OCI-LY1 (cell line): ENCODE measurements around the gene USP13.

Experiments
- H2AFZ ChIP-seq: fragments of 200-600 bp; sonication (generic), shearing (Covaris generic); 2 replicates; pipeline ENCODE4 v1.6.0; 2014; ENCODE audit warnings: antibody characterized with exemption, mild to moderate bottlenecking, low read length
- H3F3A ChIP-seq: fragments of 200-600 bp; sonication (generic), shearing (Covaris generic); 2 replicates; pipeline ENCODE4 v1.6.0; 2014; ENCODE audit warnings: mild to moderate bottlenecking, antibody characterized with exemption, low read length, moderate library complexity; ENCODE audit not compliant: insufficient read depth
- H3K27ac ChIP-seq: fragments of 200-600 bp; sonication (generic); 2 replicates; pipeline ENCODE4 v1.5.1; 2014; ENCODE audit warnings: low read length, mixed run types, mild to moderate bottlenecking, low read depth; ENCODE audit not compliant: poor library complexity, severe bottlenecking
- H3K27me3 ChIP-seq: fragments of 200-600 bp; sonication (generic); 2 replicates; pipeline ENCODE4 v1.6.0; 2014; ENCODE audit warnings: antibody characterized with exemption, mild to moderate bottlenecking, low read length, moderate library complexity; ENCODE audit not compliant: insufficient read depth
- H3K36me3 ChIP-seq: fragments of 200-600 bp; sonication (generic); 2 replicates; pipeline ENCODE4 v1.6.1; 2014; ENCODE audit warnings: mild to moderate bottlenecking, antibody characterized with exemption, low read length, moderate library complexity, mixed read lengths; ENCODE audit not compliant: insufficient read depth
- H3K4me1 ChIP-seq: fragments of 200-600 bp; sonication (generic); 2 replicates; pipeline ENCODE4 v1.5.1; 2014; ENCODE audit warnings: mild to moderate bottlenecking, low read length, moderate library complexity; ENCODE audit not compliant: insufficient read depth, severe bottlenecking
- H3K4me2 ChIP-seq: fragments of 200-600 bp; sonication (generic), shearing (Covaris generic); 2 replicates; pipeline ENCODE4 v1.6.1; 2014; ENCODE audit warnings: low read length
- H3K4me3 ChIP-seq: fragments of 200-600 bp; sonication (generic); 2 replicates; pipeline ENCODE4 v1.5.1; 2014; ENCODE audit warnings: low read length, low read depth, mild to moderate bottlenecking, mixed read lengths; ENCODE audit not compliant: poor library complexity, severe bottlenecking
- H3K79me2 ChIP-seq: fragments of 200-600 bp; shearing (Covaris generic); 2 replicates; pipeline ENCODE4 v1.6.1; 2016; ENCODE audit warnings: mixed run types, low read length, mixed read lengths; ENCODE audit not compliant: insufficient read depth
- H3K9ac ChIP-seq: fragments of 200-600 bp; sonication (generic), shearing (Covaris generic); 2 replicates; pipeline ENCODE4 v1.6.1; 2014; ENCODE audit warnings: mild to moderate bottlenecking, low read length, mixed read lengths
- H3K9me2 ChIP-seq: fragments of 200-600 bp; sonication (generic), shearing (Covaris generic); 2 replicates; pipeline ENCODE4 v1.6.1; 2014; ENCODE audit warnings: low read depth, mild to moderate bottlenecking, low read length, mixed read lengths
- H3K9me3 ChIP-seq: fragments of 200-600 bp; shearing (Covaris generic); 2 replicates; pipeline ENCODE4 v1.6.1; 2014; ENCODE audit warnings: low read length, mixed read lengths
- H4K20me1 ChIP-seq: fragments of 200-600 bp; sonication (generic), shearing (Covaris generic); 2 replicates; pipeline ENCODE4 v1.6.0; 2016; ENCODE audit warnings: mild to moderate bottlenecking, low read length; ENCODE audit not compliant: insufficient read depth
- EZH2 ChIP-seq: fragments of 200-600 bp; sonication (generic), shearing (Covaris generic); IDR thresholded peaks from 2 replicates; pipeline ENCODE4 v1.8.0; 2017; ENCODE audit warnings: borderline replicate concordance, mixed run types, mild to moderate bottlenecking, antibody characterized with exemption, low read length, moderate library complexity, mixed read lengths
- TF ChIP-seq, protein P1 (sequence below): fragments of 200-600 bp; sonication (generic), shearing (Covaris generic); IDR thresholded peaks from 2 replicates; pipeline ENCODE4 v1.5.1; 2017; ENCODE audit warnings: mild to moderate bottlenecking, antibody characterized with exemption, low read length, moderate library complexity, mixed read lengths

The USP13 gene

DNA sequence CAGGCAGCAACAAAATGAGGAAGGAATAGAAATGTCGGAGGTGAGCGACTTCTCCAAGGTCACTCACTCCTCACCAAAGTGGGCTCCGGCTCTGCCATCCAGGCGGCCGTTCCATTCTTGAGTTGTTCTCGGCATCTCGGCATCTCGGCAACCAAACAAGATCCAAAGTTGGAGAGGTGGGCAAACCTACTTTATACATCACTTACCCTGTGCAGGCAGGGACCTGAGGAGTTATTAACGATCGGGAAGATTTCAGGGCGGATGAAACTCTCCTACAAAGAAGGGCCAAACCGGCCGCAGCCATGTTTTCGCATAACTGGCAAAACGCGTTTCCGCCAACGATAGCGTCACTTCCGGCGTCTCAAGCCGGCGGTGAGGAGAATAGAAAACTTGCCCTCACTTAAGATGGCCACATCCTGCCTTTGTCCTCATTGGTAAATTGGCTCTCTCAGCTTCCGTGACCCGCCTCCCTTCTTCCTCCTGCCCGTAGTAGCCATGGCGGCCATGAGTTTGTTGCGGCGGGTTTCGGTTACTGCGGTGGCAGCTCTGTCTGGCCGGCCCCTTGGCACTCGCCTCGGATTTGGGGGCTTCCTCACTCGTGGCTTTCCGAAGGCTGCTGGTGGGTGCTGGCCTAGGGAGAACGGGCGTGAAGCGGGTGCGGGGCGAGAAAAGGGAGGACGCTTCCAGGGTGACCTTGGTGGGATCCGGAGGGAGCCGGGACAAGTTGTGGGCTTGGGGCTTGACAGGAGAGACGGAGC lies 48.3 kb upstream of the USP13 start, which contains the start of the genes MRPL47 and NDUFB5:
Gene MRPL47, minus strand, starts transcription at position 318 of the 758 bp plus-strand sequence. Its CDS starts 14 bp downstream, at position 304.
Gene NDUFB5, plus strand, starts transcription at position 474 of the 758 bp plus-strand sequence. Its CDS starts 22 bp downstream, at position 496.
- H3K9me2 ChIP-seq: no peaks in the 10 kb centered on the region
- no peaks in the 10 kb centered on the region for H3K9me3 ChIP-seq
- no peaks in the 10 kb centered on the region for H4K20me1 ChIP-seq
- peak within 1 kb of the TSS; percentile 87 for H3K4me3 ChIP-seq
- H3K9ac ChIP-seq: peak within 1 kb of the TSS; percentile 73
- peaks cover 38% of the 10 kb centered on the region for H3K36me3 ChIP-seq
- H2AFZ ChIP-seq: peak within 1 kb of the TSS; percentile 29; the same call in 1 of the 2 replicates
- H3K4me2 ChIP-seq: peak within 1 kb of the TSS; percentile 78
- H3K27ac ChIP-seq: peak within 1 kb of the TSS; percentile 64
- H3F3A ChIP-seq: peaks cover 3% of the 10 kb centered on the region; the same call in 1 of the 2 replicates
- peaks cover 43% of the 10 kb centered on the region for H3K79me2 ChIP-seq
- no peak for TF ChIP-seq EZH2
- no peaks in the 10 kb centered on the region for H3K27me3 ChIP-seq
- H3K4me1 ChIP-seq: peaks cover 57% of the 10 kb centered on the region

DNA sequence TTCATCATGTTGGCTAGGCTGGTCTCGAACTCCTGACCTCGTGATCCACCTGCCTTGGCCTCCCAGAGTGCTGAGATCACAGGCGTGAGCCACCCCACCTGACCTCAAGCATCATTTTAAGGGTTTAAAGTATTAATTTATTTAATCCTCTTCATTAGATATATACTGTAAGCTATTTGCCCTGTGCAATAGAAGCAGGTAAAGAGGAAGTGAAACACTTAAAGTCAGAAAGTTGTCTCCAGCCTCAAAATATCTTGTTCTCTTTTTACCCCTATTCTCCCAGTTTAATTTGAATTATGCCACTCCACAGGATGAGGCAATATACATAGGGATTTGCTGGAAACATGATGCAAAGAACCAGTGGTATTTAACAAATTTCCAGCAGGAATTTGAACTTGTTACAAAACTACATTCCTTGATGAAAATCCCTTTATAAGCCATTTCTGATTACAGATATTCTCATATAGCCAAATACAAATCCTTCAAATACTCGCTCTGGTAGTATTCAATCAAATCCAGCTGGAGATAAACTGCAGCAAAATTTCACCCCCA lies 46.2 kb upstream of the USP13 start:
- Histone ChIP-seq H3K9me3 (no peaks in the 10 kb centered on the region), H3K4me2 (peak overlapping the region; percentile 78), H3K4me1 (peaks cover 58% of the 10 kb centered on the region), H3K27ac (peak overlapping the region; percentile 64), H3F3A (peaks cover 3% of the 10 kb centered on the region; the same call in 1 of the 2 replicates), H2AFZ (no peak overlapping the region), H3K36me3 (peaks cover 23% of the 10 kb centered on the region), H3K9ac (no peak overlapping the region), H3K27me3 (no peaks in the 10 kb centered on the region), H4K20me1 (no peaks in the 10 kb centered on the region), H3K9me2 (no peaks in the 10 kb centered on the region), H3K4me3 (no peak overlapping the region), H3K79me2 (peaks cover 56% of the 10 kb centered on the region)
- TF ChIP-seq, protein P1, sequence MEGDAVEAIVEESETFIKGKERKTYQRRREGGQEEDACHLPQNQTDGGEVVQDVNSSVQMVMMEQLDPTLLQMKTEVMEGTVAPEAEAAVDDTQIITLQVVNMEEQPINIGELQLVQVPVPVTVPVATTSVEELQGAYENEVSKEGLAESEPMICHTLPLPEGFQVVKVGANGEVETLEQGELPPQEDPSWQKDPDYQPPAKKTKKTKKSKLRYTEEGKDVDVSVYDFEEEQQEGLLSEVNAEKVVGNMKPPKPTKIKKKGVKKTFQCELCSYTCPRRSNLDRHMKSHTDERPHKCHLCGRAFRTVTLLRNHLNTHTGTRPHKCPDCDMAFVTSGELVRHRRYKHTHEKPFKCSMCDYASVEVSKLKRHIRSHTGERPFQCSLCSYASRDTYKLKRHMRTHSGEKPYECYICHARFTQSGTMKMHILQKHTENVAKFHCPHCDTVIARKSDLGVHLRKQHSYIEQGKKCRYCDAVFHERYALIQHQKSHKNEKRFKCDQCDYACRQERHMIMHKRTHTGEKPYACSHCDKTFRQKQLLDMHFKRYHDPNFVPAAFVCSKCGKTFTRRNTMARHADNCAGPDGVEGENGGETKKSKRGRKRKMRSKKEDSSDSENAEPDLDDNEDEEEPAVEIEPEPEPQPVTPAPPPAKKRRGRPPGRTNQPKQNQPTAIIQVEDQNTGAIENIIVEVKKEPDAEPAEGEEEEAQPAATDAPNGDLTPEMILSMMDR: no peak
- TF ChIP-seq EZH2: no peak

DNA sequence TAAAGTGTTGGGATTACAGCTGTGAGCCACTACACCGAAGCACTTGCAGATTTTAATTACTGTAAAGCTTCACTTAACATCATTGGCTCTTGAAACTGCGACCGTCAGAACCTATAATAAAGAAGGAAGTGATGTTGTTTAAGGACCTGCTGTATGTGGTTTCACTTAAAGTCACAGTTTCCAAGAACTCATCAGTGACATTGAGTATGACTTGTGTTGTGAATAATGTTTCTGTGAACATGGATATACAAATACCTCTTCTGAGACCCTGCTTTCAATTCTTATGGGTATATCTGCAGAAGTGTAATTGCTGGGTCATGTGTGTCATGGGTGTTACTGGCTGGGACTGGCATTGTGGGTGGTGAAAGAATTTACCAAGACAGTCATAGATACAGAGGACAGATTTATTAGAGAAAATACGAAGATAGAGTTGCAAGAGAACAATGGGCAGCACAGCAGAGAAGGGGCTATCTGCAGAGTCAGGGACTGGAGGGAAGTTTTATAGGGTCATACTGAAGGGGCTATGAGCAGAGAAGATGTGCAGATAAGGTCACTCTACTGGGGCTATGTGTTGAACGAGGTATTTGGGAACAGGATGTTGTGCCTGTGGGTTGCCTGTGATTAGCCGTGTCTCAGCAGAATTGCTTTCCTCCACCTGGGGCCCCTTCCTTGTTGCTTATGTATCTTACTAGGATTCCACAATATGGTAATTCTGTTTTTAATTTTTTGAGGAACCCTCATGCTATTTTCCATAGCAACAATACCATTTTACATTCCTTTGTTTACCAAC lies 43.7 kb upstream of the USP13 start:
- Histone ChIP-seq H3K4me1 (peaks cover 44% of the 10 kb centered on the region), H4K20me1 (no peaks in the 10 kb centered on the region), H3K27me3 (no peaks in the 10 kb centered on the region), H3K4me2 (peak overlapping the region; percentile 54), H3K9me3 (no peaks in the 10 kb centered on the region), H3F3A (peaks cover 3% of the 10 kb centered on the region; the same call in 1 of the 2 replicates), H3K4me3 (peak overlapping the region; percentile 17), H3K9me2 (no peaks in the 10 kb centered on the region), H3K27ac (peak overlapping the region; percentile 63), H3K36me3 (peaks cover 26% of the 10 kb centered on the region), H2AFZ (no peak overlapping the region), H3K79me2 (peaks cover 42% of the 10 kb centered on the region), H3K9ac (peak overlapping the region; percentile 3; the same call in 1 of the 2 replicates)
- TF ChIP-seq EZH2: no peak
- TF ChIP-seq, protein P1: no peak
